ENCODE results near the gene PTGES. TPM values are rescaled to one million over a fixed set of nuclear protein-coding genes. Genes with fewer than 3 reads are reported as not detected.

Gene PTGES
- total RNA-seq, 3 donors from 2014 or later, result 3.4 to 10.8 (median 5.2) TPM

DNA sequence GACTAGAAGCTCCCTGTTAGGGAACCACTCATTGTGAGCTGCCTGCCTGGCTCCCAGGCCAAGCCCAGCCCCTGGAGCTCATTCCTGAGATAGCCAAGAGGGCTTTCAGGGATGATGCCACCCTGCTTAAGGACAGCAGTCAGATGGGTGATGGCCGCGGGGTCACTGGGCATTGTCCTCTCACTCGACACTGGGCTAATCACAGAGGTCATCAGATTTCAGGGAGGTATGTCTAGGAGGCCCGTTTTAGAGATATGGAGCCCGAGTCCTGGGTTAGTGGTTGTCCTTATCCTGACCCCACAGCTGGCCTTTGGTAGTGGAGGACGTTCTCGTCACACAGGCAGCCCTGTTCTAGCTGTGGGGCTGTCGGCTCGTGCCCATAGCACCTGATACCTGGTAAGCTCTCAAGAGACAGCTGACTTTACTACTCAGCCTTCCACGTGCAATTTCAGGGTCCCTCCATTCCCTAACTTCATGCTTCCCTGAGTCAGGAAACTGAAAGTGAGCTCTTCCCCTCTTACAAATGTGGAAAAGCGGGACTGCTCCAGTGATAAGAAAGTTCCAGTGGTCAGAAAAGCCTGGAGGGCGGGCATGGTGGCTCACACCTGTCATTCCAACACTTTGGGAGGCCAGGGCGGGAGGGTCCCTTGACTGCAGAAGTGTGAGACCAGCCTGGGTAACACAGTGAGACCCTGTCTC is 7.1 kb upstream of the PTGES start:
- DNase-seq (no peak), ATAC-seq (no peak)
- intact Hi-C loops (cut with DNase I, micrococcal nuclease), result no loop called here
- Histone ChIP-seq H3K9me3 (no peaks in the 10 kb centered on the region), H3K4me1 (ENCODE audit: low read depth) (peaks cover 8% of the 10 kb centered on the region), H3K36me3 (ENCODE audit: low read depth) (no peaks in the 10 kb centered on the region), H3K4me3 (no peak overlapping the region)
- TF ChIP-seq, protein P1, sequence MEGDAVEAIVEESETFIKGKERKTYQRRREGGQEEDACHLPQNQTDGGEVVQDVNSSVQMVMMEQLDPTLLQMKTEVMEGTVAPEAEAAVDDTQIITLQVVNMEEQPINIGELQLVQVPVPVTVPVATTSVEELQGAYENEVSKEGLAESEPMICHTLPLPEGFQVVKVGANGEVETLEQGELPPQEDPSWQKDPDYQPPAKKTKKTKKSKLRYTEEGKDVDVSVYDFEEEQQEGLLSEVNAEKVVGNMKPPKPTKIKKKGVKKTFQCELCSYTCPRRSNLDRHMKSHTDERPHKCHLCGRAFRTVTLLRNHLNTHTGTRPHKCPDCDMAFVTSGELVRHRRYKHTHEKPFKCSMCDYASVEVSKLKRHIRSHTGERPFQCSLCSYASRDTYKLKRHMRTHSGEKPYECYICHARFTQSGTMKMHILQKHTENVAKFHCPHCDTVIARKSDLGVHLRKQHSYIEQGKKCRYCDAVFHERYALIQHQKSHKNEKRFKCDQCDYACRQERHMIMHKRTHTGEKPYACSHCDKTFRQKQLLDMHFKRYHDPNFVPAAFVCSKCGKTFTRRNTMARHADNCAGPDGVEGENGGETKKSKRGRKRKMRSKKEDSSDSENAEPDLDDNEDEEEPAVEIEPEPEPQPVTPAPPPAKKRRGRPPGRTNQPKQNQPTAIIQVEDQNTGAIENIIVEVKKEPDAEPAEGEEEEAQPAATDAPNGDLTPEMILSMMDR (IDR thresholded peaks at IDR 0.05), result no peak

DNA sequence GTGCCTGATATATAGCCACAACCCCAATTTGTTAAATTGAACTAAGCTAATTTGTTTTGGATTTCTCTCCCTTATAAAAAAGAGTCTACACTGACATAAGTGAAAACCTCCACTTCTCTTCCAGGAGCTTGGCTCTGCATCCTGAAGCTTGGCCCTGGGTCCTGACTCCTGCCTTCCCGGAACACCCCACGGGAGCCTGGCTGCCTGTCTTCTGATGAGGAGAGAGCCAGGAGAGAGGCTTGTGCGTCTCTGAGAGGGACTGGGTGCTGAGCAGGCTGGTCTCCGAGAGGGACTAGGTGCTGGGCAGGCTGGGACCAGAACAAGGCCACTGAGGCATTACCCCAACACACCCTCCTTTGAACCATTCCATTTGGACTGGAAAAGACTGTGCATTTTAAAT is 6.5 kb upstream of the PTGES start:
- Histone ChIP-seq H3K4me1 (ENCODE audit: low read depth) (peaks cover 8% of the 10 kb centered on the region), H3K9me3 (no peaks in the 10 kb centered on the region), H3K36me3 (ENCODE audit: low read depth) (no peaks in the 10 kb centered on the region), H3K4me3 (no peak overlapping the region)
- TF ChIP-seq, protein P1 (IDR thresholded peaks at IDR 0.05), result no peak
- no peak for ATAC-seq
- no peak for DNase-seq
- intact Hi-C loops (cut with DNase I, micrococcal nuclease), result no loop called here

DNA sequence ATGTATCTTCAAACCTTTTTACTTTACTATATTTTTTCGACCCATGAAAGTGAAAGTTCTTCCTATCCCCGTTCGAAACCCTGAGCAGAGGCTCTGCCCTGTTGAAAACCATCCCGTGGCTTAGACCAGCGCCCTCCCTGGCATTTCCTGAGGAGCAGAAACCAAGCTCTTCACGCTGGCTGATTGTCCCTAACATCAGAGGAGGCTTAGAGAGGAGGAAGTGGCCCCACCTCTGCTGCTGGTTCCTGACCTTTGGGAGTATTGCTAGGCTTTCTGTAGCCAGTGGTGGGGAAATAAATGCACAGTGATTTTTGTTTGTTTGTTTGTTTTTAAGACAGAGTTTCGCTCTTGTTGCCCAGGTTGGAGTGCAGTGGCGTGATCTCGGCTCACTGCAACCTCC is 4.2 kb upstream of the PTGES start:
- ATAC-seq, result no peak
- Histone ChIP-seq H3K36me3 (ENCODE audit: low read depth) (no peaks in the 10 kb centered on the region), H3K4me3 (no peak overlapping the region), H3K9me3 (no peaks in the 10 kb centered on the region), H3K4me1 (ENCODE audit: low read depth) (peaks cover 19% of the 10 kb centered on the region)
- TF ChIP-seq, protein P1 (IDR thresholded peaks at IDR 0.05), result no peak
- no peak for DNase-seq
- intact Hi-C loops (cut with DNase I, micrococcal nuclease), result no loop called here

DNA sequence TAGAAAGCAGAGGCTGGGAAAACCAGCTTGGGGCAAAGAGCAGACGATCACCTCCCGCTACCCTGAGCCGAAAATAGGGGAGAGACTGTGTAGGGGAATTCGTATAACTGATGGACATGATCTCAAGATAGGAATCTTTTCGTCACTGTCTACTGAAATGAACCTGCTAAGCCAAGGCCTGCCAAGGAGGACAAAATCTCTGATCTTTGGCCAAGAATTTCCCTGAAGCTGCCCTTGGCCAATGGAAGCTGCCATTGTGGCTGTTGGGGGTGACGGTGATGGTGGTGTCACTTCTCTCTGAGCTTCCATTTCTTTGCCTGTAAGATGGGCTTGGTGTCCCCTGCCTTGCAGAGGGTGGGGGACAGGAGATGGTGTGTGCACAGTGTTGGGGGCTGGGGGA is 3.3 kb upstream of the PTGES start:
- peaks cover 13% of the 10 kb centered on the region for H3K4me1 ChIP-seq (ENCODE audit: low read depth)
- intact Hi-C loops (cut with DNase I, micrococcal nuclease), result no loop called here
- no peak for DNase-seq
- H3K4me3 ChIP-seq, result no peak overlapping the region
- ATAC-seq, result no peak
- TF ChIP-seq, protein P1 (IDR thresholded peaks at IDR 0.05), result no peak
- no peaks in the 10 kb centered on the region for H3K36me3 ChIP-seq (ENCODE audit: low read depth)
- H3K9me3 ChIP-seq, result no peaks in the 10 kb centered on the region

DNA sequence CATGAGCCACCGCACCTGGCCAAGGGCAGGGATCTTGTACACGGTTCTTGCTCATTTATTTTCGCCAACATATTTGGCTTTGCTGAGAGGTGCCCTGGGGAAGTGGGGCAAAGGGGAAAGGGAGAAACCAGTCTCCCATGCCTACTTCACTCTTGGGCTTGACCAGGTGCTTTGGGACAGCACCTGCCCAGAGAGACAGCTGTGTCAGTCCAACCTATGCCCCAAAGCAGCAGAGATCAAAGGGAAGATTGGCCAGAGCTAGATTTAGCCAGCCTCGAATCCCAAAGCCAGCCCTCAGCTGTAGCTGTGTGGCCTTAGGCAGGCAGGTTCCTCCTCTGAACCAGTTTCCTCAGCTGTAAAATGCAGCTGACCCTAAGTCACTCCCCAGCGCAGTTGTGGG is 2.3 kb upstream of the PTGES start:
- intact Hi-C loops (cut with DNase I, micrococcal nuclease), result no loop called here
- Histone ChIP-seq H3K4me1 (ENCODE audit: low read depth) (peaks cover 13% of the 10 kb centered on the region), H3K4me3 (no peak overlapping the region), H3K9me3 (no peaks in the 10 kb centered on the region), H3K36me3 (ENCODE audit: low read depth) (no peaks in the 10 kb centered on the region)
- TF ChIP-seq, protein P1 (IDR thresholded peaks at IDR 0.05), result no peak
- DNase-seq (no peak), ATAC-seq (no peak)

Data from mucosa of descending colon (tissue), 3 donors.